22Rv1 (cell line): Measurements from ENCODE around the gene KPNB1.

Experiments
- CTCF ChIP-seq: fragments of 450-650 bp; IDR thresholded peaks from 2 replicates; pipeline ENCODE4 v1.5.1; 2017; ENCODE audit warnings: mild to moderate bottlenecking
- ZFX ChIP-seq: fragments of 450-650 bp; IDR thresholded peaks from 2 replicates; pipeline ENCODE4 v1.6.1; 2017; ENCODE audit warnings: antibody characterized with exemption, borderline replicate concordance

- TF ChIP-seq ZFX, result no peak
- TF ChIP-seq CTCF, result peak; percentile 9; the same call in 1 of the 2 replicates
Measured at GRCh38 chr17:47621293-47622179, 28.2 kb upstream of the KPNB1 start.
